Measurements from ENCODE around the gene TBR1. TPM values are rescaled to one million over a fixed set of nuclear protein-coding genes. Genes with fewer than 3 reads are reported as not detected.

TBR1 gene
- total RNA-seq, 1 donor from 2014 or later, result 0.05 TPM

GRCh38 chr2:161418275-161418714 lies 2.2 kb downstream of the TBR1 start:
- TF ChIP-seq, protein P1, sequence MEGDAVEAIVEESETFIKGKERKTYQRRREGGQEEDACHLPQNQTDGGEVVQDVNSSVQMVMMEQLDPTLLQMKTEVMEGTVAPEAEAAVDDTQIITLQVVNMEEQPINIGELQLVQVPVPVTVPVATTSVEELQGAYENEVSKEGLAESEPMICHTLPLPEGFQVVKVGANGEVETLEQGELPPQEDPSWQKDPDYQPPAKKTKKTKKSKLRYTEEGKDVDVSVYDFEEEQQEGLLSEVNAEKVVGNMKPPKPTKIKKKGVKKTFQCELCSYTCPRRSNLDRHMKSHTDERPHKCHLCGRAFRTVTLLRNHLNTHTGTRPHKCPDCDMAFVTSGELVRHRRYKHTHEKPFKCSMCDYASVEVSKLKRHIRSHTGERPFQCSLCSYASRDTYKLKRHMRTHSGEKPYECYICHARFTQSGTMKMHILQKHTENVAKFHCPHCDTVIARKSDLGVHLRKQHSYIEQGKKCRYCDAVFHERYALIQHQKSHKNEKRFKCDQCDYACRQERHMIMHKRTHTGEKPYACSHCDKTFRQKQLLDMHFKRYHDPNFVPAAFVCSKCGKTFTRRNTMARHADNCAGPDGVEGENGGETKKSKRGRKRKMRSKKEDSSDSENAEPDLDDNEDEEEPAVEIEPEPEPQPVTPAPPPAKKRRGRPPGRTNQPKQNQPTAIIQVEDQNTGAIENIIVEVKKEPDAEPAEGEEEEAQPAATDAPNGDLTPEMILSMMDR (conservative IDR thresholded peaks at IDR 0.05), result no peak
- peaks cover 44% of the 10 kb centered on the region for H3K4me1 Mint-ChIP-seq
- H3K27ac Mint-ChIP-seq (ENCODE audit: unreplicated experiment), result no peak overlapping the region
- no peak for DNase-seq (ENCODE audit: low read depth, low spot score)
- peaks cover 100% of the 10 kb centered on the region for H3K27me3 Mint-ChIP-seq (ENCODE audit: low read depth)
- H3K9me3 Mint-ChIP-seq, result no peaks in the 10 kb centered on the region
- H3K4me3 Mint-ChIP-seq, result peak overlapping the region; percentile 76
- H3K36me3 Mint-ChIP-seq (ENCODE audit: low read depth), result no peaks in the 10 kb centered on the region

DNA sequence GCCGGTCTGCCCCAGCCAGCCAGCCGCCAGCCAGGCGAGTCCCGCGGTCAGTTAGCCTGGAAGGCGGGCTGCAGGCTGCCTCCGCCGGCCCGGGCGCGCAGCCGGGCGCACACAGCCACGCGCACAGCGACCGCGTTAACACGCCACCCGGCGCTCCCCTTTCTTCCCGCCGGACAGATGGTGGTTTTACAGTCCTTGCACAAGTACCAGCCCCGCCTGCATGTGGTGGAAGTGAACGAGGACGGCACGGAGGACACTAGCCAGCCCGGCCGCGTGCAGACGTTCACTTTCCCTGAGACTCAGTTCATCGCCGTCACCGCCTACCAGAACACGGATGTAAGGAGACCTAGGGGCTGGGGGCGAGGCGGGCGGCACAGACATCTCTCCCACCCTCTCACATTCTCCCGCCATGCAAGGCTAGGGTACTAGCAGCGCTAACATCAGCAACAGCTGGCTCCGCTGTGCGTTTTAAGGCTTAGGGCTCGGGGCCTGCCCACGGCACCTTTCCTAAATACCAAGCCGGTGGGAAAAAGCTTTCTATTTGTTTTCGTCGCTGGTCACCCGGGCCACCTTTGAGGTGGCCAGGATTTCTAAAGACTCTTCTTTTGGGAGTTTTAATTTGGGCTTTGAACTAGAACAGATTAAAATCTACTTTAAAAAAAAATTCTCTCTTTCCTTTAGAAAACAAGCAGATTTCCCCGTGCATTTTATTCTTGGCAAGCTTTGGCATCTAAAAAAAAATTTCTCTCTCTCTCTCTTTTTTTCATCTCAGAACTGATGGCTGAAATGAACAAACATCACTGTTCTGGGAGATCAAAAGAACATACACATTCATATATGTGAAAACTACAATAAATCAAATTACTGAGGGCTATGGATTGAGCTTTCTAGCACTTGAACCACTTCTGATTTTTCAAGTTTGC lies 2.9 kb downstream of the TBR1 start:
- H3K4me1 Mint-ChIP-seq, result peaks cover 40% of the 10 kb centered on the region
- TF ChIP-seq, protein P1 (conservative IDR thresholded peaks at IDR 0.05), result no peak
- peak overlapping the region; percentile 76 for H3K4me3 Mint-ChIP-seq
- no peaks in the 10 kb centered on the region for H3K9me3 Mint-ChIP-seq
- peak; percentile 36 for DNase-seq (ENCODE audit: low read depth, low spot score)
- H3K27me3 Mint-ChIP-seq (ENCODE audit: low read depth), result peaks cover 98% of the 10 kb centered on the region
- H3K36me3 Mint-ChIP-seq (ENCODE audit: low read depth), result no peaks in the 10 kb centered on the region
- H3K27ac Mint-ChIP-seq (ENCODE audit: unreplicated experiment), result no peak overlapping the region

DNA sequence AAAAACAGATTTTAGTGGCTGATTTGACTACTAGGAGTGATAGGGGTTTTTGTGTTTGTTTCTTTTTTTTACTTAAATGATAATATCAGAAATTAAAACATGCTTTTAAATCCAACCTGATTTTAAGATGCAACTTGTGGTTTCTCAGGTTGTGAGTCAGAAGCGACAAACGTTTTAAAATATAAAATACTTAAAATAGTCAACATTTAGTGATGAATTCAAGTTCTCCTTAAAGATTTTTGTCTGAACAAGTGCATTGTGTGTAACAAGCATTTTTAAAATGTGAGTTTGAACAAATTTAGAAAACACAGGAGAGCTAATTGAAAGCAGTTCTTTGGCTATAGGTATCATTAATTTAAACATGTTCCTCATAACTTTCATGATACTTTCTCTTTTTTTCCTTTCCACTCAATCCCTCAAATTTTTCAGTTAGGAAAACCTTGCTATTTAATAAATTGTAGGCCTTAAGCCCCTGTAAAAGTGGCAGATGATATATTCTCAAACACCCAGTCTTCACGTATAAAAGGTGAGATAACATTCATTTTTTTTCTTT lies 3.6 kb downstream of the TBR1 start:
- Mint-ChIP-seq H3K36me3 (ENCODE audit: low read depth) (no peaks in the 10 kb centered on the region), H3K27ac (ENCODE audit: unreplicated experiment) (no peak overlapping the region), H3K9me3 (no peaks in the 10 kb centered on the region), H3K4me3 (no peak overlapping the region), H3K4me1 (peaks cover 44% of the 10 kb centered on the region), H3K27me3 (ENCODE audit: low read depth) (peaks cover 98% of the 10 kb centered on the region)
- no peak for DNase-seq (ENCODE audit: low read depth, low spot score)
- TF ChIP-seq, protein P1 (conservative IDR thresholded peaks at IDR 0.05), result no peak

GRCh38 chr2:161420406-161421074 lies 4.4 kb downstream of the TBR1 start:
- Mint-ChIP-seq H3K27ac (ENCODE audit: unreplicated experiment) (no peak overlapping the region), H3K4me3 (no peak overlapping the region), H3K36me3 (ENCODE audit: low read depth) (no peaks in the 10 kb centered on the region), H3K4me1 (peaks cover 39% of the 10 kb centered on the region), H3K27me3 (ENCODE audit: low read depth) (peaks cover 98% of the 10 kb centered on the region), H3K9me3 (no peaks in the 10 kb centered on the region)
- DNase-seq (ENCODE audit: low read depth, low spot score), result no peak
- TF ChIP-seq, protein P1 (conservative IDR thresholded peaks at IDR 0.05), result no peak

DNA sequence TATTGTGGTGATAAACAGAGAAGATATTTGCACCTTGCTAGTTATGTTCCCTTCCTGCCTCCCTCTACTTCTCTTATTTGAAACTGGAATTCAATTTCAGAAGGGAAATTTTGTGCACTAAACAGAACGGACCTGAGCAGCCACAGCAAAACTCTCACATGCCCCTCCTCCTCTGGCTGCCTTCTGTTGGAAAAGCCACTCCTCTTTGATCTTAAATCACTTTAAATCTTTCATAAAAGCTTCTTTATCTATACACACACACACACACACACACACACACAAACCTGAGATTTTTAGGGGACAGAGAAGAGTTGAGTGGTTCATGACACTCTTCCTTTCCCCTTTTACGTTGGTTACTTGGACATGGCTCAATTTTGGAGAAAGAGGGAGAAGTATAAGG lies 5.6 kb downstream of the TBR1 start:
- no peak overlapping the region for H3K27ac Mint-ChIP-seq (ENCODE audit: unreplicated experiment)
- DNase-seq (ENCODE audit: low read depth, low spot score), result no peak
- H3K36me3 Mint-ChIP-seq (ENCODE audit: low read depth), result no peaks in the 10 kb centered on the region
- H3K4me3 Mint-ChIP-seq, result peak overlapping the region; percentile 2
- H3K9me3 Mint-ChIP-seq, result no peaks in the 10 kb centered on the region
- H3K4me1 Mint-ChIP-seq, result peaks cover 30% of the 10 kb centered on the region
- peaks cover 98% of the 10 kb centered on the region for H3K27me3 Mint-ChIP-seq (ENCODE audit: low read depth)
- TF ChIP-seq, protein P1 (conservative IDR thresholded peaks at IDR 0.05), result no peak

Measured in neural crest cell (in vitro differentiated cells).